OCI-LY1 (cell line): Measurements from ENCODE around the gene SUN1.

Experiments used
- EZH2 ChIP-seq: fragments of 200-600 bp; sonication (generic), shearing (Covaris generic); IDR thresholded peaks from 2 replicates; pipeline ENCODE4 v1.8.0; 2017; ENCODE audit warnings: borderline replicate concordance, mixed run types, mild to moderate bottlenecking, antibody characterized with exemption, low read length, moderate library complexity, mixed read lengths
- TF ChIP-seq, protein P1 (sequence below): fragments of 200-600 bp; sonication (generic), shearing (Covaris generic); IDR thresholded peaks from 2 replicates; pipeline ENCODE4 v1.5.1; 2017; ENCODE audit warnings: mild to moderate bottlenecking, antibody characterized with exemption, low read length, moderate library complexity, mixed read lengths

DNA sequence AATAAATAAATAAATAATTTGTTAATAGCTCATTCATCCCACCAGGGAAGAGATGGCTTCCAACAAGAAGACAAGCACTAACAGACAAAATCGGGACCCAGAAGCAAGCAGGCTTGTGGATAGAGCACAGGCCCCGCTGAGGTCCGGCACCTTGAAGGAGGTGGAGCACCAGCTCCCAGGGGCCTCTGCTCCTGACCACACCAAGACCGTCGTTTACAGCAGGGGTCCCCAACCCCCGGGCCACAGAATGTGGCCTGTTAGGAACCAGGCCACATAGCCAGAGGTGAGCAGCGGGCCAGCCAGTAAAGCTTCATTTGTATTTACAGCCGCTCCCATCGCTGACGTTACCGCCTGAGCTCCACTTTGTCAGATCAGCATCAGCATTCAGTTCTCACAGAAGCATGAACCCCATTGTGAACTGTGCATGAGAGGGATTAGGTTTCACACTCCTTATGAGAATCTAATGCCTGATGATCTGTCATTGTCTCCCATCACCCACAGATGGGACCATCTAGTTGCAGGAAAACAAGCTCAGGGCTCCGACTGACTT lies 33.3 kb upstream of the SUN1 start:
- TF ChIP-seq, protein P1, sequence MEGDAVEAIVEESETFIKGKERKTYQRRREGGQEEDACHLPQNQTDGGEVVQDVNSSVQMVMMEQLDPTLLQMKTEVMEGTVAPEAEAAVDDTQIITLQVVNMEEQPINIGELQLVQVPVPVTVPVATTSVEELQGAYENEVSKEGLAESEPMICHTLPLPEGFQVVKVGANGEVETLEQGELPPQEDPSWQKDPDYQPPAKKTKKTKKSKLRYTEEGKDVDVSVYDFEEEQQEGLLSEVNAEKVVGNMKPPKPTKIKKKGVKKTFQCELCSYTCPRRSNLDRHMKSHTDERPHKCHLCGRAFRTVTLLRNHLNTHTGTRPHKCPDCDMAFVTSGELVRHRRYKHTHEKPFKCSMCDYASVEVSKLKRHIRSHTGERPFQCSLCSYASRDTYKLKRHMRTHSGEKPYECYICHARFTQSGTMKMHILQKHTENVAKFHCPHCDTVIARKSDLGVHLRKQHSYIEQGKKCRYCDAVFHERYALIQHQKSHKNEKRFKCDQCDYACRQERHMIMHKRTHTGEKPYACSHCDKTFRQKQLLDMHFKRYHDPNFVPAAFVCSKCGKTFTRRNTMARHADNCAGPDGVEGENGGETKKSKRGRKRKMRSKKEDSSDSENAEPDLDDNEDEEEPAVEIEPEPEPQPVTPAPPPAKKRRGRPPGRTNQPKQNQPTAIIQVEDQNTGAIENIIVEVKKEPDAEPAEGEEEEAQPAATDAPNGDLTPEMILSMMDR = no peak
- TF ChIP-seq EZH2 = no peak
